Astrocyte (in vitro differentiated cells and primary cell): ENCODE results near the gene TMEM191C. TPM values are rescaled to one million over a fixed set of nuclear protein-coding genes. Genes with fewer than 3 reads are reported as not detected.

Source experiments
- DNase-seq: peaks from one replicate; pipeline ENCODE4 v3.0.0-alpha.2; 2010; ENCODE audit warnings: low read depth
- FAIRE-seq: peaks from 2 replicates; lab custom pipeline; 2011; peaks lifted over from hg19 to GRCh38; lab: Jason Lieb, UNC
- H2AFZ ChIP-seq: 2 replicates; pipeline ENCODE4 v1.6.0; 2012; ENCODE audit warnings: low read depth, low read length, inconsistent platforms
- H3K27ac ChIP-seq: 2 replicates; pipeline ENCODE4 v1.5.1; 2011; ENCODE audit warnings: low read depth, low read length, inconsistent platforms
- H3K27me3 ChIP-seq: 2 replicates; pipeline ENCODE4 v1.6.0; 2011; ENCODE audit warnings: low read length, inconsistent platforms; ENCODE audit not compliant: insufficient read depth
- H3K36me3 ChIP-seq: 2 replicates; pipeline ENCODE4 v1.5.1; 2011; ENCODE audit warnings: low read length, inconsistent platforms; ENCODE audit not compliant: insufficient read depth
- H3K4me1 ChIP-seq: 2 replicates; pipeline ENCODE4 v1.5.1; 2011; ENCODE audit warnings: low read length, inconsistent platforms; ENCODE audit not compliant: insufficient read depth
- H3K4me2 ChIP-seq: 2 replicates; pipeline ENCODE4 v1.6.0; 2012; ENCODE audit warnings: low read length, inconsistent platforms
- H3K4me3 ChIP-seq: 2 replicates; pipeline ENCODE4 v1.5.1; 2011; ENCODE audit warnings: low read depth, mild to moderate bottlenecking, low read length, inconsistent platforms; ENCODE audit not compliant: insufficient read depth
- H3K79me2 ChIP-seq: 2 replicates; pipeline ENCODE4 v1.6.0; 2012; ENCODE audit warnings: mild to moderate bottlenecking, low read length, inconsistent platforms; ENCODE audit not compliant: insufficient read depth
- H3K9ac ChIP-seq: 2 replicates; pipeline ENCODE4 v1.6.0; 2012; ENCODE audit warnings: mild to moderate bottlenecking, low read length, inconsistent platforms
- H3K9me3 ChIP-seq: 2 replicates; pipeline ENCODE4 v1.5.1; 2012; ENCODE audit warnings: low read depth, mild to moderate bottlenecking, low read length, inconsistent platforms; ENCODE audit not compliant: insufficient read depth
- H4K20me1 ChIP-seq: 2 replicates; pipeline ENCODE4 v1.6.0; 2012; ENCODE audit warnings: low read length, inconsistent platforms; ENCODE audit not compliant: insufficient read depth
- H3K27ac Mint-ChIP-seq: one replicate; pipeline ENCODE4 v1.8.0; 2021; ENCODE audit warnings: mild to moderate bottlenecking, mixed read lengths; ENCODE audit not compliant: unreplicated experiment
- H3K27me3 Mint-ChIP-seq: one replicate; pipeline ENCODE4 v1.8.0; 2021; ENCODE audit warnings: low read depth, mixed read lengths; ENCODE audit not compliant: unreplicated experiment
- H3K36me3 Mint-ChIP-seq: one replicate; pipeline ENCODE4 v1.8.0; 2021; ENCODE audit warnings: low read depth, mixed read lengths; ENCODE audit not compliant: unreplicated experiment
- H3K4me1 Mint-ChIP-seq: one replicate; pipeline ENCODE4 v1.8.0; 2021; ENCODE audit warnings: low read depth, mixed read lengths; ENCODE audit not compliant: unreplicated experiment
- H3K4me3 Mint-ChIP-seq: one replicate; pipeline ENCODE4 v1.8.0; 2021; ENCODE audit warnings: mild to moderate bottlenecking, moderate library complexity, mixed read lengths; ENCODE audit not compliant: unreplicated experiment
- H3K9me3 Mint-ChIP-seq: one replicate; pipeline ENCODE4 v1.8.0; 2021; ENCODE audit warnings: mild to moderate bottlenecking, mixed read lengths; ENCODE audit not compliant: unreplicated experiment
- CTCF ChIP-seq: IDR thresholded peaks from 2 replicates; pipeline ENCODE4 v1.5.1; 2011; ENCODE audit warnings: low read depth, mild to moderate bottlenecking, inconsistent platforms, low read length, moderate library complexity; ENCODE audit not compliant: insufficient read depth
- EZH2 ChIP-seq: IDR thresholded peaks from 2 replicates; pipeline ENCODE4 v1.6.1; 2012; ENCODE audit warnings: mild to moderate bottlenecking, low read length, inconsistent platforms; ENCODE audit not compliant: insufficient read depth
- total RNA-seq: library from RNA; stranded (reverse); gene quantifications from 2 replicates; pipeline ENCODE4 v1.2.1, GENCODE V29; 2021

TMEM191C gene
- total RNA-seq, 1 donor from 2014 or later: 3.4 TPM

- Histone ChIP-seq H3K9me3 (no peaks in the 10 kb centered on the region), H3K27ac (no peak overlapping the region), H4K20me1 (peaks cover 52% of the 10 kb centered on the region), H3K4me2 (no peak overlapping the region), H3K9ac (no peak overlapping the region), H3K4me3 (no peak overlapping the region), H2AFZ (no peak overlapping the region), H3K36me3 (no peaks in the 10 kb centered on the region), H3K27me3 (no peaks in the 10 kb centered on the region), H3K4me1 (no peaks in the 10 kb centered on the region), H3K79me2 (peaks cover 5% of the 10 kb centered on the region)
- FAIRE-seq: no peak
- DNase-seq: no peak
- no peaks in the 10 kb centered on the region for H3K4me1 Mint-ChIP-seq
- H3K27ac Mint-ChIP-seq: no peak overlapping the region
- H3K4me3 Mint-ChIP-seq: no peak overlapping the region
- TF ChIP-seq CTCF (no peak), EZH2 (no peak)
- peaks cover 7% of the 10 kb centered on the region for H3K36me3 Mint-ChIP-seq
- H3K9me3 Mint-ChIP-seq: no peaks in the 10 kb centered on the region
- H3K27me3 Mint-ChIP-seq: no peaks in the 10 kb centered on the region
These were observed 17.5 kb upstream of the TMEM191C start for GRCh38 chr22:21449531-21450319.

GRCh38 chr22:21450320-21450831, 16.8 kb upstream of the TMEM191C start:
- no peaks in the 10 kb centered on the region for H3K4me1 ChIP-seq
- Mint-ChIP-seq H3K27ac (no peak overlapping the region), H3K9me3 (no peaks in the 10 kb centered on the region), H3K27me3 (no peaks in the 10 kb centered on the region), H3K4me3 (no peak overlapping the region), H3K4me1 (no peaks in the 10 kb centered on the region), H3K36me3 (peaks cover 4% of the 10 kb centered on the region)
- H3K4me2 ChIP-seq: no peak overlapping the region
- H3K27me3 ChIP-seq: no peaks in the 10 kb centered on the region
- TF ChIP-seq CTCF (no peak), EZH2 (no peak)
- no peak for DNase-seq
- no peak overlapping the region for H3K27ac ChIP-seq
- no peak overlapping the region for H2AFZ ChIP-seq
- H3K9ac ChIP-seq: no peak overlapping the region
- no peaks in the 10 kb centered on the region for H3K79me2 ChIP-seq
- H3K36me3 ChIP-seq: no peaks in the 10 kb centered on the region
- FAIRE-seq: no peak
- H4K20me1 ChIP-seq: peaks cover 50% of the 10 kb centered on the region
- no peak overlapping the region for H3K4me3 ChIP-seq
- H3K9me3 ChIP-seq: no peaks in the 10 kb centered on the region

GRCh38 chr22:21450858-21451353, 16.3 kb upstream of the TMEM191C start:
- Histone ChIP-seq H3K27ac (no peak overlapping the region), H3K4me2 (no peak overlapping the region), H3K4me3 (no peak overlapping the region), H3K27me3 (no peaks in the 10 kb centered on the region), H3K36me3 (no peaks in the 10 kb centered on the region), H2AFZ (no peak overlapping the region), H3K9me3 (no peaks in the 10 kb centered on the region), H3K9ac (no peak overlapping the region), H3K4me1 (no peaks in the 10 kb centered on the region), H4K20me1 (peaks cover 50% of the 10 kb centered on the region), H3K79me2 (no peaks in the 10 kb centered on the region)
- TF ChIP-seq EZH2 (no peak), CTCF (no peak)
- Mint-ChIP-seq H3K9me3 (no peaks in the 10 kb centered on the region), H3K27ac (no peak overlapping the region), H3K4me1 (no peaks in the 10 kb centered on the region), H3K27me3 (no peaks in the 10 kb centered on the region), H3K36me3 (peaks cover 4% of the 10 kb centered on the region), H3K4me3 (no peak overlapping the region)
- no peak for DNase-seq
- no peak for FAIRE-seq
